Measurements from ENCODE around the gene IFRD2. TPM values are rescaled to one million over a fixed set of nuclear protein-coding genes. Genes with fewer than 3 reads are reported as not detected.

IFRD2 gene
- total RNA-seq, 1 donor from 2014 or later = 44.9 TPM

DNA sequence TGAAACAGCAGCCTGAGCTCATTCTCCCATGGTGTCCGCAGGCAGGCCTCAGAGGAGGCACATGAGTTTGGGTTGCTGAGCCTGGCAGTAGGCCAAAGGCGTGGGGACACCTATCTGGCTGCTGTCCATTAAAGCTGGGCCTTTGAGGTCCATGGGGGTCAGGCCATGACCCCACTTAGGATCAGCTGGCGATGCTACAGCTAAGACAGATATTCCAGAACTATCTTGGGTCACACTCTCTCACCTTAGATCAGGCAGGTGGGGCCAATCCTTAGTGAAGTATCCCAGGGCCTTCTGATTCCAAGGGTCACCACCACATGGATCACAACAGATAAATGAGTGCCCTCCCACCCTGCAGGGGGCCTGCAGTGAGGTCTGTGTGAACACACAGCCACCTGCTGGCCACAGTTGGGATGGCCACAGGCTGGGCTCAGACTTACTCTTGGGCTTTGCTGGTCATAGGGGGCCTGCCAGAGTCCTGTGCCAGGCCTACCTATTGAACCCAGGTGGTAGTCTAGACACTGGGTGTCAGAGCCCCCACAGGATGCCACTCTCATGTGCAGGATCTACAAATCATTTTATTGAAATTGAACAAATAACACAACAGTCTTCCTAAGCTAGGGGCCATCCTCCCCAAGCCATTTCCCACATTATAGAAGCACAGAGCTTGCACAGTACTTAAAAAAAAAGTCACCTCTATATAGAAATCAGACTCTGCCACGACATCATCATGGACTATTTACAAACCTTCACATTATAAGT lies 32.3 kb upstream of the IFRD2 start:
- Histone ChIP-seq H3K4me1 (ENCODE audit: control insufficient read depth in 3 of 3, insufficient read depth in 3 of 3, low read length in 3 of 3) (peaks cover 43 to 65% (median 57%) of the 10 kb centered on the region in 3 donors), H3K36me3 (ENCODE audit: control insufficient read depth in 3 of 3, insufficient read depth in 3 of 3, low read length in 3 of 3) (peaks cover 10 to 19% (median 14%) of the 10 kb centered on the region in 3 donors), H3K9ac (ENCODE audit: low read depth in 1 of 3, low read length in 3 of 3) (peak overlapping the region in 2 of 3 donors; percentile 10 to 25), H3K9me3 (ENCODE audit: control insufficient read depth in 3 of 3, low read length in 3 of 3) (no peaks in the 10 kb centered on the region), H3K4me3 (ENCODE audit: low read length in 3 of 3) (no peak overlapping the region), H3K27ac (ENCODE audit: low read depth, low read length) (peak overlapping the region; percentile 97), H3K27me3 (ENCODE audit: control insufficient read depth in 3 of 3, insufficient read depth in 3 of 3, low read length in 3 of 3) (no peaks in the 10 kb centered on the region)

DNA sequence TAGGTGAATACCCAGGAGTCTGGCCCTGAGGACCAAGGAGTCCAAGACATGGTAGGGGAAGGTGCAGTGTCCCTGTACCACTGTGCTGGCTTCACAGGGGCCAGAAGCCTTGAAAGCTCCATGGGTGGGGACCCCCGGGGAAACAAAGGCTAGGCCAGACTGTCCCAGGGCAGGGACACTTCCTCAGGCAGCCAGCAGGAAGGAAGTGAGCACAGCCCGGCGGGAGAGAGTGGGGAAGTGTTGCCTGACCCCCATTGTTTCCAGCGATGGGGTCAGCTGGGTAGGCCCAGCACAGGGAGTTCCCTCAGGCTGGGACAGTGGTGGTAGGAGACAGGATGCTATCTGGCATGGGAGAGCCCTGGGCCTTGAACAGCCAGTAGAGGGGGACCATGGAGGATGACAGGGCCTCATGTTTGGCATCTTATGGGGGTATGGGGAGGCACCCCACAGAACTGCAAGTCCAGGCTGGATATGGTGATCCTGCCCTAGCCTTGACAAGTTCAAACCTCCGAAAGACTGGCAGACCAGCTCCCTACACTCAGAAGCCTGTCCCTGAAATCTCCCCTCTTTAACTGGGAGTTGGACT lies 31.5 kb upstream of the IFRD2 start:
- H3K4me1 ChIP-seq (ENCODE audit: control insufficient read depth in 3 of 3, insufficient read depth in 3 of 3, low read length in 3 of 3) = peaks cover 50 to 72% (median 64%) of the 10 kb centered on the region in 3 donors
- H3K4me3 ChIP-seq (ENCODE audit: low read length in 3 of 3) = no peak overlapping the region
- no peaks in the 10 kb centered on the region for H3K27me3 ChIP-seq (ENCODE audit: control insufficient read depth in 3 of 3, insufficient read depth in 3 of 3, low read length in 3 of 3)
- peak overlapping the region; percentile 8 to 16 (median 10) for H3K9ac ChIP-seq (ENCODE audit: low read depth in 1 of 3, low read length in 3 of 3)
- H3K27ac ChIP-seq (ENCODE audit: low read depth, low read length) = peak overlapping the region; percentile 97
- H3K36me3 ChIP-seq (ENCODE audit: control insufficient read depth in 3 of 3, insufficient read depth in 3 of 3, low read length in 3 of 3) = peaks cover 17 to 27% (median 17%) of the 10 kb centered on the region in 3 donors
- H3K9me3 ChIP-seq (ENCODE audit: control insufficient read depth in 3 of 3, low read length in 3 of 3) = no peaks in the 10 kb centered on the region

- Histone ChIP-seq H3K9ac (ENCODE audit: low read depth in 1 of 3, low read length in 3 of 3) (peak overlapping the region in 2 of 3 donors; percentile 34 to 98), H3K4me1 (ENCODE audit: control insufficient read depth in 3 of 3, insufficient read depth in 3 of 3, low read length in 3 of 3) (peaks cover 51 to 72% (median 64%) of the 10 kb centered on the region in 3 donors), H3K27me3 (ENCODE audit: control insufficient read depth in 3 of 3, insufficient read depth in 3 of 3, low read length in 3 of 3) (no peaks in the 10 kb centered on the region), H3K27ac (ENCODE audit: low read depth, low read length) (peak overlapping the region; percentile 97), H3K4me3 (ENCODE audit: low read length in 3 of 3) (peak overlapping the region in 2 of 3 donors; percentile 23 to 91), H3K36me3 (ENCODE audit: control insufficient read depth in 3 of 3, insufficient read depth in 3 of 3, low read length in 3 of 3) (peaks cover 22 to 33% (median 23%) of the 10 kb centered on the region in 3 donors), H3K9me3 (ENCODE audit: control insufficient read depth in 3 of 3, low read length in 3 of 3) (no peaks in the 10 kb centered on the region)
Observed at GRCh38 chr3:50323092-50323600, 30.9 kb upstream of the IFRD2 start.

DNA sequence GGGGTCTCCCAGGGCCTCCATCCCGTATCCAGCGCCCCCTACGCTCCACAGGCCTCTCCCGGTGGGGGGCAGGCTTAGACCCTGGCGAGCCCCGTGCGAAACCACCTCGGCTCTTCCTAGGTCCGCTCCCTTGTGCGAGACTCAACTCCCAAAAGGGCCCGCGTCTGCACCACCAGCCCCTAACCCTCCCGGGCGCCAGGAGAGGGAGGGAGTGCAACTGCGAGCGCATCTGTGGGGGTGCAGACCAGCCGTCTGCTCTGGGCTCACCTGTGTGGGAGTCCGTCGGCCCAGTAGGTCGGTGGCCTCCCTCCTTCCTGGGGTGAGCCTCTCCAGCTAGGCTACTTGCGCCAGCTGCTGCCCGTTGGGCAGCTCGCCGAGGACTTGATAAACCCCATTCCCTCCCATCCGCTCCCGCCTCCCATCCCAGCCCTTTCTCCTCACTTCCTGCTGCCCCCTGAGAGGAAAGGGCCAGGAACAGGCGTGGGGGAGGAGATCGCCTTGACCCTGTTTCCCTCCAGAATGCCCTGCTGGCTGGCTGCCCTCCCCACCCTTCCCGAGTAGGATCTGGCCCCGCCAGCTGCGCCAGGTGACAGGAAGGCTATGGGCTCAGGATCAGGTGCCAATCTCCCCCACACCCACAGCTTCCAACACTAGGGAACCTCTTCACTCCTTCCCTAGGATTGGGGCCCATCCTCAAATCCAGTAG lies 30.3 kb upstream of the IFRD2 start, which contains the start of gene HYAL2:
Gene HYAL2 (minus strand): TSS at position 360 of the 706 bp plus-strand sequence. CDS start 2,256 bp downstream, outside the sequence.
- H3K9me3 ChIP-seq (ENCODE audit: control insufficient read depth in 3 of 3, low read length in 3 of 3) = no peaks in the 10 kb centered on the region
- H3K36me3 ChIP-seq (ENCODE audit: control insufficient read depth in 3 of 3, insufficient read depth in 3 of 3, low read length in 3 of 3) = peaks cover 25 to 38% (median 26%) of the 10 kb centered on the region in 3 donors
- no peaks in the 10 kb centered on the region for H3K27me3 ChIP-seq (ENCODE audit: control insufficient read depth in 3 of 3, insufficient read depth in 3 of 3, low read length in 3 of 3)
- H3K4me1 ChIP-seq (ENCODE audit: control insufficient read depth in 3 of 3, insufficient read depth in 3 of 3, low read length in 3 of 3) = peaks cover 55 to 76% (median 67%) of the 10 kb centered on the region in 3 donors
- peak within 1 kb of the TSS; percentile 91 to 98 (median 92) for H3K4me3 ChIP-seq (ENCODE audit: low read length in 3 of 3)
- peak within 1 kb of the TSS; percentile 97 for H3K27ac ChIP-seq (ENCODE audit: low read depth, low read length)
- H3K9ac ChIP-seq (ENCODE audit: low read depth in 1 of 3, low read length in 3 of 3) = peak within 1 kb of the TSS; percentile 96 to 99 (median 98)

- Histone ChIP-seq H3K9me3 (ENCODE audit: control insufficient read depth in 3 of 3, low read length in 3 of 3) (no peaks in the 10 kb centered on the region), H3K36me3 (ENCODE audit: control insufficient read depth in 3 of 3, insufficient read depth in 3 of 3, low read length in 3 of 3) (peaks cover 30 to 42% (median 30%) of the 10 kb centered on the region in 3 donors), H3K27ac (ENCODE audit: low read depth, low read length) (peak overlapping the region; percentile 97), H3K4me3 (ENCODE audit: low read length in 3 of 3) (peak overlapping the region; percentile 69 to 92 (median 91)), H3K4me1 (ENCODE audit: control insufficient read depth in 3 of 3, insufficient read depth in 3 of 3, low read length in 3 of 3) (peaks cover 55 to 76% (median 67%) of the 10 kb centered on the region in 3 donors), H3K27me3 (ENCODE audit: control insufficient read depth in 3 of 3, insufficient read depth in 3 of 3, low read length in 3 of 3) (no peaks in the 10 kb centered on the region), H3K9ac (ENCODE audit: low read depth in 1 of 3, low read length in 3 of 3) (peak overlapping the region; percentile 71 to 98 (median 96))
Observed at GRCh38 chr3:50322115-50322385, 29.8 kb upstream of the IFRD2 start.

DNA sequence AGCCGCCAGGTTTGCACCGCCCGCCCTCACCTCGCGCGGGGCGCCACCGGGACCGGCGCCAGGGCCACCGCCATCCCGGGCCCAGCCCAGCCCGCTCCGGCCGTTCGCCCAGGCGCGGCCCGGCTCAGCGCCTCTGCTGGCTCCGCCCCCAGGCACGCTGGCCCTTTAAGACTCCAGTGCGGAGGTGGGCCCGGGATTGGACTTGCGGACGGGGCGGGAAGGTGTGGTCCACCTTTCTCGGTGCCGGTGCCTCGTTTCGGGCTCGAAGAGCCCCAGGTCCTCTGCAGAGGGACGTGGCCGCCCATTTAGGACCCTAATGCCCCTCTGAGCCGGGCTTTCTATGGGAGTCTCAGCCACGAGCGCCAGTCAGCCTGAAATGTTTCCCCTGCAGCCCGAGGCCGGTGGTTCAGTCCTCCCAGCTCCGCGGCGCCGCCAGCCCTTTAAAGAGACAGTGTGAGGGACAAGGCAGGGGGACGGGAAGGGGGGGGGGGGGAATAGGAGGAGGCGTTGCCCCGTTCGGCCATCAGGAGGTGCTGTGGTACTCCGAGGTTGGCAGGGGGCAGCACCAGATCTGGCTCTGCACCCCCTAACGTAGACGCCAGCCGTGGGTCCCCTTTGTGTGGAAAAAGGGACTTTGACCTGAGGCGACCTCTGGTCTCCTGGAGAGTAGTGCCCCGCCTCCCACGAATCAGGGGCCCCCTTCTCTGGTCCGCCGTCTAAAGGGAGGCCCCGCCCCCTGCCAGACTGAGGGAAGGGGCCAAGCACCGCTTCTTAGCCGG lies 29.3 kb upstream of the IFRD2 start:
- Histone ChIP-seq H3K4me1 (ENCODE audit: control insufficient read depth in 3 of 3, insufficient read depth in 3 of 3, low read length in 3 of 3) (peaks cover 55 to 77% (median 68%) of the 10 kb centered on the region in 3 donors), H3K9ac (ENCODE audit: low read depth in 1 of 3, low read length in 3 of 3) (peak overlapping the region; percentile 96 to 99 (median 98)), H3K9me3 (ENCODE audit: control insufficient read depth in 3 of 3, low read length in 3 of 3) (no peaks in the 10 kb centered on the region), H3K4me3 (ENCODE audit: low read length in 3 of 3) (peak overlapping the region; percentile 91 to 98 (median 92)), H3K27me3 (ENCODE audit: control insufficient read depth in 3 of 3, insufficient read depth in 3 of 3, low read length in 3 of 3) (no peaks in the 10 kb centered on the region), H3K36me3 (ENCODE audit: control insufficient read depth in 3 of 3, insufficient read depth in 3 of 3, low read length in 3 of 3) (peaks cover 31 to 43% (median 33%) of the 10 kb centered on the region in 3 donors), H3K27ac (ENCODE audit: low read depth, low read length) (peak overlapping the region; percentile 97)

DNA sequence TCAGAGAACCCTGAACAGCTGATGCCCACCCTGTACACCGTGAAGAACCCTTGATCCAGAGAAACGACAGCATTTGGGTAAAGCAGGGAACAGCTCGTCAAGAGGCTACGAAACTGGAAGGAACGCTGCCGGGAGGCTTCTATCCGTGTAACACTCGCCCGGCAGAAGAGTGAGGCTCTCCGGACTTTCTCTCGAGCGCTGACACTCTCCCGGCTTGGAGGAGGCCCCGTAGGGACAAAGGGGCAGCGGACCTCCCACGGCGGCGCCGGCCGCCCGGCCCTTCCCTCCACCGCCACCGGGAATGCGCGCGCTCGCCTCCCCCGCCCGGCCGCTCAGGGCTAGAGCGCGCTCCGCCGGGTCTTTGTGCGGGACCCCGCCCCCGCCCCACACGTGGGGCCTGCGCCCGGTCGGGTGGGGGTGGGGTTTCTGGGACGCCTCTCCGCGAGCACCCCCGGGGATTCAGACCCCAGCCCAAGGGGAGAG lies 28.7 kb upstream of the IFRD2 start:
- Histone ChIP-seq H3K4me3 (ENCODE audit: low read length in 3 of 3) (peak overlapping the region; percentile 91 to 98 (median 92)), H3K9ac (ENCODE audit: low read depth in 1 of 3, low read length in 3 of 3) (peak overlapping the region; percentile 96 to 99 (median 98)), H3K9me3 (ENCODE audit: control insufficient read depth in 3 of 3, low read length in 3 of 3) (no peaks in the 10 kb centered on the region), H3K4me1 (ENCODE audit: control insufficient read depth in 3 of 3, insufficient read depth in 3 of 3, low read length in 3 of 3) (peaks cover 55 to 77% (median 68%) of the 10 kb centered on the region in 3 donors), H3K36me3 (ENCODE audit: control insufficient read depth in 3 of 3, insufficient read depth in 3 of 3, low read length in 3 of 3) (peaks cover 34 to 38% (median 34%) of the 10 kb centered on the region in 3 donors), H3K27ac (ENCODE audit: low read depth, low read length) (peak overlapping the region; percentile 97), H3K27me3 (ENCODE audit: control insufficient read depth in 3 of 3, insufficient read depth in 3 of 3, low read length in 3 of 3) (no peaks in the 10 kb centered on the region)

- H3K27ac ChIP-seq (ENCODE audit: low read depth, low read length) = peak overlapping the region; percentile 97
- peak overlapping the region; percentile 91 to 98 (median 92) for H3K4me3 ChIP-seq (ENCODE audit: low read length in 3 of 3)
- peak overlapping the region; percentile 96 to 99 (median 98) for H3K9ac ChIP-seq (ENCODE audit: low read depth in 1 of 3, low read length in 3 of 3)
- H3K9me3 ChIP-seq (ENCODE audit: control insufficient read depth in 3 of 3, low read length in 3 of 3) = no peaks in the 10 kb centered on the region
- peaks cover 55 to 73% (median 68%) of the 10 kb centered on the region in 3 donors for H3K4me1 ChIP-seq (ENCODE audit: control insufficient read depth in 3 of 3, insufficient read depth in 3 of 3, low read length in 3 of 3)
- H3K36me3 ChIP-seq (ENCODE audit: control insufficient read depth in 3 of 3, insufficient read depth in 3 of 3, low read length in 3 of 3) = peaks cover 29 to 35% (median 31%) of the 10 kb centered on the region in 3 donors
- no peaks in the 10 kb centered on the region for H3K27me3 ChIP-seq (ENCODE audit: control insufficient read depth in 3 of 3, insufficient read depth in 3 of 3, low read length in 3 of 3)
Observed at GRCh38 chr3:50319894-50320625, 27.8 kb upstream of the IFRD2 start.
